Lower leg skin (tissue), 3 donors: ENCODE data around the gene GPR148.

Experiments
- CTCF ChIP-seq, 3 donors: fragments of 450-650 bp; IDR thresholded peaks; one replicate each; pipeline ENCODE4 v1.5.1; 2016; ENCODE audit warnings: antibody characterized with exemption in 3 of 3, mild to moderate bottlenecking in 3 of 3, moderate library complexity in 2 of 3
- POLR2A ChIP-seq, 2 donors: fragments of 450-650 bp; IDR thresholded peaks; one replicate each; pipeline ENCODE4 v1.6.1; 2016 to 2017; ENCODE audit warnings: antibody characterized with exemption in 2 of 2, mild to moderate bottlenecking in 1 of 2, moderate library complexity in 1 of 2

- TF ChIP-seq CTCF (IDR thresholded peaks at IDR 0.05) (no peak), POLR2A (IDR thresholded peaks at IDR 0.05) (no peak)
Measured at GRCh38 chr2:130729322-130730299, 741 bp downstream of the GPR148 start.
